Ovary (tissue), 9 donors: ENCODE results near the gene ENG. TPM values are rescaled to one million over a fixed set of nuclear protein-coding genes. Genes with fewer than 3 reads are reported as not detected.

Source experiments
- DNase-seq, 5 donors: peaks; one replicate each; pipeline ENCODE4 v3.0.0-alpha.2; 2019 to 2020
- H3K27ac ChIP-seq, 2 donors: fragments of 200-600 bp; one replicate each; pipeline versions ENCODE4 v1.5.1 to v1.8.0; 2019 to 2022
- H3K27me3 ChIP-seq: fragments of 200-600 bp; one replicate; pipeline ENCODE4 v1.8.0; 2022
- H3K36me3 ChIP-seq: fragments of 200-600 bp; sonication (generic); one replicate; pipeline ENCODE4 v1.5.1; 2019
- H3K4me1 ChIP-seq: one replicate; pipeline ENCODE4 v1.8.1; 2013; ENCODE audit warnings: mild to moderate bottlenecking, moderate library complexity; ENCODE audit not compliant: insufficient read depth
- H3K4me3 ChIP-seq: fragments of 200-600 bp; sonication (generic); one replicate; pipeline ENCODE4 v1.5.1; 2017
- H3K9me3 ChIP-seq, 2 donors: fragments of 200-600 bp in 1 of 2; sonication (generic) in 1 of 2; one replicate each; pipeline versions ENCODE4 v1.5.1 to v1.8.1; 2013 to 2019; ENCODE audit warnings: mild to moderate bottlenecking in 1 of 2, moderate library complexity in 1 of 2
- EP300 ChIP-seq: sonication (generic); formaldehyde crosslinking; IDR thresholded peaks from one replicate; pipeline ENCODE4 v1.6.1; 2017; ENCODE audit warnings: antibody characterized with exemption
- POLR2A ChIP-seq: fragments of 450-650 bp; IDR thresholded peaks from one replicate; pipeline ENCODE4 v1.6.1; 2017; ENCODE audit warnings: antibody characterized with exemption, mild to moderate bottlenecking, moderate library complexity
- WGBS, 3 donors: extraction: QIAGEN DNeasy Blood & Tissue Kit in 1 of 3; methylation state at CpG; one replicate each; pipeline versions ENCODE4 v1.1.5 to v1.1.7; 2013 to 2017; 5-methylcytosine and 5-hydroxymethylcytosine counted together
- intact Hi-C, 4 donors: fragments of 100-400 bp; cut with DNase I; formaldehyde crosslinking; loops; one replicate each; pipeline versions ENCODE4 v1.11.0 to v1.15.1; 2022 to 2023
- polyA plus RNA-seq, 2 donors: library from polyadenylated mRNA; stranded (reverse); fragments of 200-250 nt in 1 of 2; fragments of 350-450 nt in 1 of 2; fragmentation: Illumina TruSeq in 1 of 2; extraction: RNeasy Lipid Tissue Mini Kit (QIAGEN cat#74804) in 1 of 2; gene quantifications; one replicate each; pipeline ENCODE4 v1.2.3, GENCODE V29; 2013 to 2014
- total RNA-seq, 7 donors: library from RNA; depleted of rRNA in 2 of 7; stranded (reverse); fragments of >200 nt in 2 of 7; fragmentation: NEBNext Ultra II Directional in 3 of 7; extraction: Animal tissue kit (Norgen Biotek cat#: 25700) in 3 of 7; gene quantifications; one replicate each; pipeline versions ENCODE4 v1.1.0 to v1.2.4, GENCODE V29; 2016 to 2023
- TF ChIP-seq, protein P1 (sequence below), 3 donors: fragments of 450-650 bp in 2 of 3; fragments of 200-600 bp in 1 of 3; IDR thresholded peaks; one replicate each; pipeline versions ENCODE4 v1.5.1 to v1.8.0; 2016 to 2022; ENCODE audit warnings: antibody characterized with exemption in 3 of 3, mild to moderate bottlenecking in 1 of 3
- donor health status: DM: no; HTN: no; CAD: no; lungs with moderate emphysema.
- donor health status: DM: no; HTN: no; CAD: no.
- donor health status: Bipolar disorder and iron deficiency.
- donor health status: DM: yes; HTN: yes; CAD: no.
- donor health status: DM: no; HTN: no; CAD: no.
- donor health status: DM: yes; HTN: yes; CAD: no.

Gene ENG
- total and polyA plus RNA-seq, 9 donors: 54.7 to 298 (median 191) TPM

DNA sequence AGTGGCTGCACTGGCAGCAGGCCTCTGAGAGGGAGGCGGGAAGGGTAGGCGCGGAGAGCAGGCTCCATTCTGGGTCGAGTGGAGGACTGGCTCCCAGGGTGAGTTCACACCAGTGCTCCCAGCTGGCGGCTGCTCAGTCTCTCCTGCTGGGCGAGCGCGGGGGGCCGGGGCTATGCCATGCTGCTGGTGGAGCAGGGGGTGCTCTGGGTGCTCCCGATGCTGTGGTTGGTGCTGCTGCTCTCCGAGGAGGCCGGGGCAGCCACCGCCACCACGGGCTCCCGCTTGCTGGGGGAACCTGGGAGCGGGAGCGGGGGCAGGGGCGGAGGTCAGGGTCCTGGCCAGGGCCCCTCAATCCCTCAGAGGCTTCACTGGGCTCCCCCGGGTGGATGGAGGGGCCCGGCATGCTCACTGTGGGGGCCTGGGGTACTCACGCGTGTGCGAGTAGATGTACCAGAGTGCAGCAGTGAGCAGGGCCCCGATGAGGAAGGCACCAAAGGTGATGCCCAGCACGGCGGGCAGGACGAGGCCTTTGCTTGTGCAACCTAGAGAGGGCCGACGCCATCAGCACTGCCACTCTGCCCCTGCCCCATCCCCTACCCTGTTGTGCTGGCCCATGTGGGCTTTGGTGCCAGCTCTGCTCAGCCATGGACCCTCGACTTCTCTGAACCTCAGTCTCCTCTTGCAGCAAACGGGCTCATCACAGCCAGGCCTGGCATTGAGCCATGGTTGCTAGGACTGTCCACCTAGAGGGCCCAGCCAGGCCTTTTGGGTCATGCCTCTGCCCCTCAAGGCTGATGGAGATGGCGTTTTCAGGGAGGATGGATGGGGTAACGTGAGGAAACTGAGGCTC lies 38.7 kb downstream of the ENG start:
- TF ChIP-seq POLR2A (no peak), EP300 (no peak)
- TF ChIP-seq, protein P1, sequence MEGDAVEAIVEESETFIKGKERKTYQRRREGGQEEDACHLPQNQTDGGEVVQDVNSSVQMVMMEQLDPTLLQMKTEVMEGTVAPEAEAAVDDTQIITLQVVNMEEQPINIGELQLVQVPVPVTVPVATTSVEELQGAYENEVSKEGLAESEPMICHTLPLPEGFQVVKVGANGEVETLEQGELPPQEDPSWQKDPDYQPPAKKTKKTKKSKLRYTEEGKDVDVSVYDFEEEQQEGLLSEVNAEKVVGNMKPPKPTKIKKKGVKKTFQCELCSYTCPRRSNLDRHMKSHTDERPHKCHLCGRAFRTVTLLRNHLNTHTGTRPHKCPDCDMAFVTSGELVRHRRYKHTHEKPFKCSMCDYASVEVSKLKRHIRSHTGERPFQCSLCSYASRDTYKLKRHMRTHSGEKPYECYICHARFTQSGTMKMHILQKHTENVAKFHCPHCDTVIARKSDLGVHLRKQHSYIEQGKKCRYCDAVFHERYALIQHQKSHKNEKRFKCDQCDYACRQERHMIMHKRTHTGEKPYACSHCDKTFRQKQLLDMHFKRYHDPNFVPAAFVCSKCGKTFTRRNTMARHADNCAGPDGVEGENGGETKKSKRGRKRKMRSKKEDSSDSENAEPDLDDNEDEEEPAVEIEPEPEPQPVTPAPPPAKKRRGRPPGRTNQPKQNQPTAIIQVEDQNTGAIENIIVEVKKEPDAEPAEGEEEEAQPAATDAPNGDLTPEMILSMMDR (IDR thresholded peaks at IDR 0.05): no peak
- H3K27ac ChIP-seq: peak overlapping the region in 1 of 2 donors; percentile 55
- H3K4me3 ChIP-seq: no peak overlapping the region
- no peaks in the 10 kb centered on the region for H3K27me3 ChIP-seq
- DNase-seq: peak; percentile 47 to 77 (median 66)
- 77 to 83% (median 82%) methylated on average over 30 to 33 of the region's 33 CpGs for WGBS, 3 donors
- intact Hi-C loops: no loop called here
- no peaks in the 10 kb centered on the region for H3K36me3 ChIP-seq
- H3K4me1 ChIP-seq: peaks cover 3% of the 10 kb centered on the region
- H3K9me3 ChIP-seq: no peaks in the 10 kb centered on the region

DNA sequence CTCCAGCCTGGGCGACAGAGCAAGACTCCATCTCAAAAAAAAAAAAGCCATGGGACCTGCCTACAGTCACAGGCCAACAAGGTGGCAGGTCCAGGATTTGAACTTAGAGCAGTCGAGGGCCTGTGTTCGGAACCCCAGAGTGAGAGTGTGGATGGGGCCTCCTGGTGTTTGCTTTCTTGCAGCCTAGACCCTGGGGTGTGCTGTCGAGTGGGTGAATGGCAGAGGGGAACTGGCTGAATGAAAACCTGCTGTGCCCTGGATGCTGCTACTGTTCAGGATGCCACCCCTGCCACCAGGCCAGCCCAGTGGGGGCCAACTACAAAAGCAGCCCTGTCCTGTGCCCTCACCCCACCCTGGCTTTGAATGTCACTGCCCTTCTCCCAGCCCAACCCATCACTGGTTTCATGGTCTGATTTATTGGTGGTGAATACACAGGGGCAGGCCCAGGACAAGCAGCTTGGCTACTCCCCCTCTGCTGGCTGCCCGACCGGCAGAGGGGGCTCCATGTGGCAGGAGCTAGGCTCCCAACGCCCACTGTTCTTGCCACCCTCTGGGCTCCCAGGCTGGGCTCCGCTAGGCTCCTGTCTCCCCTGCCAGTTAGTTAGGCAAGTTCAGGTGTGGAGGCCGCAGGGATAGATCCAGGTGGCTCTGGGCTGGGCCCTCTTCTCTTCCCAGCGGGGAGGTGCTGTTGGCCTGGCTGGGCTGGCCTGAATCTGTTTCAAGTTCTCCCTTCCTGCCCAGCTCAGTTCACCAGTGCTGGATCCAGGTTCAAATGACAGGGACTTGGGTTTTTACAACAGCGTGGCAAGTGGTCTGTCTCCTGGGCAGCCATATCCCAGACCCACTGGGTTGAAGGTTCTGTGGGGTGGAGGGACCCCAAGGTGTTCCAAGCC lies 39.6 kb downstream of the ENG start:
- WGBS, 3 donors: 81 to 86% (median 82%) methylated on average over 11 of the region's 11 CpGs
- peaks cover 3% of the 10 kb centered on the region for H3K4me1 ChIP-seq

DNA sequence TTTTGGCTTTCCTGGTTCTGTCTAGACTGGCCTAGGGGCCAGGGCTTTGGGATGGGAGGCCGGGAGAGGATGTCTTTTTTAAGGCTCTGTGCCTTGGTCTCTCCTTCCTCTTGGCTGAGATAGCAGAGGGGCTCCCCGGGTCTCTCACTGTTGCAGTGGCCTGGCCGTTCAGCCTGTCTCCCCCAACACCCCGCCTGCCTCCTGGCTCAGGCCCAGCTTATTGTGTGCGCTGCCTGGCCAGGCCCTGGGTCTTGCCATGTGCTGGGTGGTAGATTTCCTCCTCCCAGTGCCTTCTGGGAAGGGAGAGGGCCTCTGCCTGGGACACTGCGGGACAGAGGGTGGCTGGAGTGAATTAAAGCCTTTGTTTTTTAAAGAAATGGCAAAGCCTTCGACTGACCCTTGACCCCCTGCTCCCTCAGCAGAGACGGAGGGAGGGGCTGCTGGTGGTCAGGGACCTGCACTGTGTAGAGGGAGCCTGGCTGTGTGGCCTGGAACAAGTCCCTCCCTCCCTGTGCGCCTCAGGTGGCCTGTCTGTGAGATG lies 40.7 kb downstream of the ENG start:
- DNase-seq: peak in 4 of 5 donors; percentile 50 to 70 (median 53)
- intact Hi-C loops: no loop called here
- 48 to 50% (median 50%) methylated on average over 9 of the region's 9 CpGs for WGBS, 3 donors
- Histone ChIP-seq H3K4me1 (peaks cover 5% of the 10 kb centered on the region), H3K36me3 (no peaks in the 10 kb centered on the region), H3K4me3 (no peak overlapping the region), H3K9me3 (no peaks in the 10 kb centered on the region), H3K27ac (peak overlapping the region in 1 of 2 donors; percentile 29), H3K27me3 (no peaks in the 10 kb centered on the region)
- TF ChIP-seq POLR2A: no peak
- TF ChIP-seq, protein P1 (IDR thresholded peaks at IDR 0.05): no peak
- TF ChIP-seq EP300: no peak

More for the DNA sequence above, 39.6 kb downstream of the ENG start:
- H3K27me3 ChIP-seq: no peaks in the 10 kb centered on the region
- intact Hi-C loops: no loop called here
- peak in 2 of 5 donors; percentile 13 to 37 for DNase-seq
- H3K9me3 ChIP-seq: no peaks in the 10 kb centered on the region
- no peak overlapping the region for H3K4me3 ChIP-seq
- TF ChIP-seq EP300 (no peak), POLR2A (no peak)
- TF ChIP-seq, protein P1 (IDR thresholded peaks at IDR 0.05): no peak
- no peaks in the 10 kb centered on the region for H3K36me3 ChIP-seq
- H3K27ac ChIP-seq: peak overlapping the region in 1 of 2 donors; percentile 6

DNA sequence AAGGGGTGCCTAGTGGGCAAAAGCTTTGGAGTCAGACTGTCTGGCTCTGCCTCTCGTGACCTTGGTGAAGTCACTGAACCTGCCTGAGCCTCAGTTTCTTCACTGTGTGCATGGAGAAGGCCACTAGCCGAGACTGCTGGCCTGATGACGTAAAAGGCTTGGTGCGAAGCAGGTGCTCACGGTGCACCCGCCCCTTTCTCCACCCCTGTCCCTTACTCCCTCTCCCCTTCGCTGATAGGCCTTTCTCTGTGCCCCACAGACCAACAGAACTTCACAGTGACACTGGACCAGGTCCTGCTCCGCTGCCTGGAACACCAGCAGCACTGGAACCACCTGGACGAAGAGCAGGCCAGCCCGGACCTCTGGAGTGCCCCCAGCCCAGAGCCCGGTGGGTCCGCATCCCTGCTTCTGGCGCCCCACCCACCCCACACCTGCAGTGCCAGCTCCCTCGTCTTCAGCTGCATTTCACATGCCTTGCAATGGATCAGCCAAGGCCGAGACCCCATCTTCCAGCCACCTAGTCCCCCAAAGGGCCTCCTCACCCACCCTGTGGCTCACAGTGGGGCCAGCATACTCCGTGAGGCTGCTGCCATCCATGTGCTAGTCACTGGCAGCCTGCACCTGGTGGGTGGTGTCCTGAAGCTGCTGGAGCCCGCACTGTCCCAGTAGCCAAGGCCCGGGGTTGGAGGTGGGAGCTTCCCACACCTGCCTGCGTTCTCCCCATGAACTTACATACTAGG lies 41.4 kb downstream of the ENG start:
- intact Hi-C loops: no loop called here
- WGBS, 3 donors: 78 to 83% (median 82%) methylated on average over 17 to 19 of the region's 19 CpGs
- TF ChIP-seq POLR2A (no peak), EP300 (no peak)
- TF ChIP-seq, protein P1 (IDR thresholded peaks at IDR 0.05): no peak
- H3K4me3 ChIP-seq: no peak overlapping the region
- H3K4me1 ChIP-seq: peaks cover 7% of the 10 kb centered on the region
- no peaks in the 10 kb centered on the region for H3K27me3 ChIP-seq
- no peaks in the 10 kb centered on the region for H3K36me3 ChIP-seq
- H3K27ac ChIP-seq: peak overlapping the region in 1 of 2 donors; percentile 29
- DNase-seq: peak in 3 of 5 donors; percentile 24 to 42 (median 41)
- H3K9me3 ChIP-seq: no peaks in the 10 kb centered on the region
